Astrocyte of the spinal cord (primary cell): ENCODE measurements around the gene TANGO2.
A peak's percentile ranks its signal among the peaks of the same experiment; 100 is the strongest.

ENCODE experiments used
- DNase-seq: peaks from one replicate; pipeline ENCODE4 v3.0.0; 2011; ENCODE audit warnings: low read depth, low spot score
- H3K4me3 ChIP-seq: 2 replicates; pipeline ENCODE4 v1.5.1; 2011; ENCODE audit warnings: low read depth, mild to moderate bottlenecking, low read length, moderate library complexity
- in situ Hi-C: cut with HindIII; loops from 2 replicates; pipeline ENCODE4 v1.10.0; 2017; ENCODE audit warnings: low sequenced_read_pairs
- TF ChIP-seq, protein P1 (sequence below): IDR thresholded peaks from 2 replicates; pipeline ENCODE4 v1.5.1; 2012; ENCODE audit warnings: low read depth, mild to moderate bottlenecking, low read length, inconsistent platforms

The TANGO2 gene

GRCh38 chr22:19984201-19984753, 36.6 kb upstream of the TANGO2 start:
- in situ Hi-C loops = no loop called here
- DNase-seq = peak; percentile 74
- no peak overlapping the region for H3K4me3 ChIP-seq
- TF ChIP-seq, protein P1, sequence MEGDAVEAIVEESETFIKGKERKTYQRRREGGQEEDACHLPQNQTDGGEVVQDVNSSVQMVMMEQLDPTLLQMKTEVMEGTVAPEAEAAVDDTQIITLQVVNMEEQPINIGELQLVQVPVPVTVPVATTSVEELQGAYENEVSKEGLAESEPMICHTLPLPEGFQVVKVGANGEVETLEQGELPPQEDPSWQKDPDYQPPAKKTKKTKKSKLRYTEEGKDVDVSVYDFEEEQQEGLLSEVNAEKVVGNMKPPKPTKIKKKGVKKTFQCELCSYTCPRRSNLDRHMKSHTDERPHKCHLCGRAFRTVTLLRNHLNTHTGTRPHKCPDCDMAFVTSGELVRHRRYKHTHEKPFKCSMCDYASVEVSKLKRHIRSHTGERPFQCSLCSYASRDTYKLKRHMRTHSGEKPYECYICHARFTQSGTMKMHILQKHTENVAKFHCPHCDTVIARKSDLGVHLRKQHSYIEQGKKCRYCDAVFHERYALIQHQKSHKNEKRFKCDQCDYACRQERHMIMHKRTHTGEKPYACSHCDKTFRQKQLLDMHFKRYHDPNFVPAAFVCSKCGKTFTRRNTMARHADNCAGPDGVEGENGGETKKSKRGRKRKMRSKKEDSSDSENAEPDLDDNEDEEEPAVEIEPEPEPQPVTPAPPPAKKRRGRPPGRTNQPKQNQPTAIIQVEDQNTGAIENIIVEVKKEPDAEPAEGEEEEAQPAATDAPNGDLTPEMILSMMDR = no peak

- TF ChIP-seq, protein P1 = no peak
- H3K4me3 ChIP-seq = no peak overlapping the region
- in situ Hi-C loops = no loop called here
- DNase-seq = no peak
Observed at GRCh38 chr22:19984851-19985811, 35.8 kb upstream of the TANGO2 start.

DNA sequence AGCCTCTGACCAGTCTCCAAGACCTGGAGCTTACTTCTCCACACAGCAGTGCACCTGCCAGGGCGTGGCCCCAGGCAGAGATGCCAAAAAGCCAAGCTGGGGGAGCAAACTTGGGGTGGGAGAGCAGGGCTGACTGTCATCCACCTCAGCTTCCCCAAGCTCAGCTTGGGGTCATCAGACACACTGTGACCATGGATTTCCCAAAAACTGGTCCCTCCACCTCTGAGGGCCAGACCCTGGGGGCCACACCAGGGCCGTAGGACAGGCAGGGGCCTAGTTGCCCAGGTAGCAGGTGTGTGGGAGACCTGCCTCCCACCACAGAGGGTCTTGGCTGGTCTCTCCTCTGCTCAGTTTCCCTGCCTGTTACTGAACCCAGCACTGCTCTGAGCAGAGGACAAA, 34.9 kb upstream of the TANGO2 start:
- TF ChIP-seq, protein P1 = no peak
- peak overlapping the region; percentile 57 for H3K4me3 ChIP-seq
- DNase-seq = no peak
- in situ Hi-C loops = no loop called here

DNA sequence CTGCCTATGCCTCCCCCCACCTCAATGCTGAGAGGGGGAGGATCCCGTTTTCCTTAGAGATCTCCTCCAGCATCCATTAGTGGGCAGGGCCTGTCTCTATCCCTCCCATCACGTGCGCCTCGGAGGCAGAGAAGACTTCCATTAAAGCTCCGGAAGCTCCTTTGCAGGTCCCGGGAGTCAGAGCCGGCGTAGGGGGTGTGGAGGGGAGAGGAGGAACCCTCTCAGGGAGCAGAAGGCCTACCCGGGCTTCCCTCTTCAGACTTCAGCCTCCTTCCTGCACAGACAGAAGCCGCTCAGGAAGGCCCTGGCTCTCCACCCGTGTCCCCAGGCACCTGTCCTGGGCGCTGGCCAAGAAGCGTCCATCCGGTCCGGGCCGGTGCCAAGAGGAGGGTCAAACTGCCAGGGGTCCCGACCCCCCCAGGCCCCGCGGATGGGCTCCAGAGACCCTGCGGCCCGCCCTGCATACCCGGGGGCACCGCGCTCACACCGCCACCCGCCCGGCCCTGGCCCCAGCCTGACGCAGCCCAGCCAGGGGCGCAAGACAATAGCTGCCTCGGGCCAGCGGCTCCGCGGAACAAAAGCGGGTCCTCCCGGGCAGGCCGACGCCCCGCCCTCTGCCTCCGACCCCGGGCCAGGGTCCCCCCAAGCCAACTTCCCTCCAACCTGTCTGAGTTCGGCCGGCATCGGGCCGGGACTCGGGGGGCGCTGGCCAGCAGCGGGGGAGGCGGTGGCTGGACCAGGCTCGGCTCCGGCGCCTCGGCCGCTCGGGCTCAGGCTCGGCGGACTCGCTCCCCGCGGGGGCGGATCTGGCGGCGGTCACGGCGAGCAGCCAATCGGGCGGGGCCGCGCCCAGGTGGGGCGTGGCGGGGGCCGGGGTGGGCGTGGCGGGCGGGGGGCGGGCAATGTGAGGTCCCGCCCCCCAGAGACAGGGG, 34.2 kb upstream of the TANGO2 start:
- DNase-seq = peak; percentile 70
- TF ChIP-seq, protein P1 = no peak
- in situ Hi-C loops = no loop called here
- peak overlapping the region; percentile 57 for H3K4me3 ChIP-seq

DNA sequence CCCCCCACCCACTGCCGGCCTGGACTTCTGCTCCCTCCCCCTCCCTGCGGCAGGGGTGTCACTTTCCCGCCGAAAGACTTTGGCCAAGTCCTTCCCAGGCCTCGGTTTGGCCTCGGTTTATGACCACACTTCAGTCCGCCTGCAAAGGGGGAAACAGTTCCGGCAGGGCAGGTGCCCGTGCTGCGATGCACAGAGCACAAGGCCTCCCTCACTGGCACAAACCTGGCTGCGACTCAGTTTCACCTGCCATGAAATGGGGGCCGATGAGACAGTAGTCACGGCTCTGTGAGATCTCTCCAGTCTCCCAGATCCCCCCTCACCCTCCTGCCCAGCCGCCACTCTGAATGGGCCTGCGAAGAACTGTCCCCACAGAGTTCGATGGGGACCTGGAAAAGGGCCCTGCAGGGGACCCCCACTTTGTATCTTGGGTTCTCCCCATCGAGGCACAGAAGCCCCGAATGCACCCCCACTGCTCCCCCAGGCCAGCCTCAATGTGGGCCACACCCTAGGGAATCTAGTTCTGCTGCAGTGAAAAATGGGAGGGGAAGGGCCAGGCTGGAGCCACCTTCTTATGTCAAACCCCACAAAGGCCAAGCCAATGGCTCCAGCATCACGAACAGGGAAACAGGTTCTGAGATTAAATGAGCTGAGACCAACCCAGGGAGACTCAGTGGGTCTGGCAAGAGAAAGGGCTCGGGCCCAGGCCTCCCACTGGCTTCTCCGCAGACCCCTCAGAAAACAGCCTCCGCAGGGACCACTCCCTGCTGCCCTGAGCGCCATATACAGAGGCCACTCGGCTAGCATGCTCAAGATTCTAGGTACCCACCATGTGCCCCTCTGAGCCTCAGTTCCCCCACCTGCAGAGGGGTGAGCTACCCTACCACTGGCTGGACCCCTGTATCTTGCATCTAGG, 33.3 kb upstream of the TANGO2 start:
- DNase-seq = no peak
- in situ Hi-C loops = no loop called here
- H3K4me3 ChIP-seq = no peak overlapping the region
- TF ChIP-seq, protein P1 = no peak
